Activated T-cell treated with anti-CD3 and anti-CD28 coated beads for 1 hour (primary cell): Measurements from ENCODE around the gene NPHS1.
"Not testable (repeated sequence)": the region's sequence is repeated elsewhere in the genome, so short reads cannot be mapped to it uniquely, and the experiment has no call there.

ENCODE experiments used
- DNase-seq: peaks from one replicate; pipeline ENCODE4 v3.0.0-alpha.2; 2020; ENCODE audit warnings: low read depth

The NPHS1 gene

GRCh38 chr19:35812220-35813042, 39.9 kb downstream of the NPHS1 start, which contains the start of gene PRODH2:
Gene PRODH2, minus strand, starts transcription at chr19:35812845. Its CDS starts 40 bp downstream, at chr19:35812805.
- DNase-seq = no peak

- no peak for DNase-seq
These were observed 40.7 kb downstream of the NPHS1 start for GRCh38 chr19:35811317-35812219.

GRCh38 chr19:35807633-35808032, 44.7 kb downstream of the NPHS1 start:
- DNase-seq = no peak

GRCh38 chr19:35806597-35806996, 45.7 kb downstream of the NPHS1 start:
- no peak for DNase-seq

- no peak for DNase-seq
These were observed 46.7 kb downstream of the NPHS1 start for GRCh38 chr19:35805526-35806102.

GRCh38 chr19:35801828-35802227, 50.5 kb downstream of the NPHS1 start:
- DNase-seq = no peak

- no peak for DNase-seq
These were observed 54.6 kb downstream of the NPHS1 start for GRCh38 chr19:35797663-35798062.

GRCh38 chr19:35796645-35797542, 55.4 kb downstream of the NPHS1 start:
- DNase-seq = no peak

- DNase-seq = not testable (repeated sequence)
These were observed 56.7 kb downstream of the NPHS1 start for GRCh38 chr19:35795564-35795963.

- no peak for DNase-seq
These were observed 58.7 kb downstream of the NPHS1 start for GRCh38 chr19:35793381-35794165.

GRCh38 chr19:35792888-35793287, 59.4 kb downstream of the NPHS1 start:
- no peak for DNase-seq

GRCh38 chr19:35792312-35792711, 60.0 kb downstream of the NPHS1 start:
- no peak for DNase-seq

- DNase-seq = no peak
These were observed 60.5 kb downstream of the NPHS1 start for GRCh38 chr19:35791814-35792279.

- no peak for DNase-seq
These were observed 61.1 kb downstream of the NPHS1 start for GRCh38 chr19:35790981-35791813.

- DNase-seq = no peak
These were observed 62.0 kb downstream of the NPHS1 start for GRCh38 chr19:35789978-35790944.

GRCh38 chr19:35789195-35789977, 62.9 kb downstream of the NPHS1 start:
- no peak for DNase-seq

GRCh38 chr19:35788205-35788960, 63.9 kb downstream of the NPHS1 start:
- DNase-seq = no peak
